Erythroblast (primary cell): ENCODE measurements around the gene RECQL.

Source experiments
- GATA1 ChIP-seq: IDR thresholded peaks from 2 replicates; pipeline ENCODE4 v1.6.1; 2011; ENCODE audit warnings: low read depth, mild to moderate bottlenecking, control low read depth, low read length, moderate library complexity
- POLR2A ChIP-seq: IDR thresholded peaks from 2 replicates; pipeline ENCODE4 v1.6.1; 2011; ENCODE audit warnings: mild to moderate bottlenecking, low read length

DNA sequence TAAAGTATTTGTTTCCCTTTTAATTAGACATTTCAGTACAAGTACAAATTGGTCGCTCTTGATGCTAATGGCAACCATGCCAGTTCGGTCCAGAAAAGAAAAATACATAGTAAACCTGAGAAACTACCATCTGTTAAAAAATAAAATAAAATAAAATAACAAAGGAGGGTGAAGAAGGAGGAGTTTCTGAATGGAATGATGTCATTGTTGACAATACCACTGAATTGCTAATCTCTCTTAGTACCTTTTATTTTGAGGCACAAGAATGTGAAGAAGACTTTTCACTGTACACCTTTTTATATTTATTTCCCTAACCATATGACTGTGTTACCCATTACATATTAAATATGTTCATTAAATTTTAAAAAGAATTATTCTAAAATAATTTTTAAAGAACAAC, 44.1 kb upstream of the RECQL start:
- no peak for TF ChIP-seq POLR2A
- no peak for TF ChIP-seq GATA1
